Chondrocyte (in vitro differentiated cells): Measurements from ENCODE around the gene SCGB1D1. TPM values are rescaled to one million over a fixed set of nuclear protein-coding genes. Genes with fewer than 3 reads are reported as not detected.

Experiments used
- DNase-seq: peaks from one replicate; pipeline ENCODE4 v3.0.0; 2021; ENCODE audit warnings: mixed read lengths, low spot score
- H3K27ac Mint-ChIP-seq: one replicate; pipeline ENCODE4 v1.8.0; 2021; ENCODE audit warnings: mild to moderate bottlenecking, moderate library complexity, mixed read lengths; ENCODE audit not compliant: unreplicated experiment
- H3K27me3 Mint-ChIP-seq: 2 replicates; pipeline ENCODE4 v1.8.0; 2021; ENCODE audit warnings: low read depth, mixed read lengths
- H3K36me3 Mint-ChIP-seq: 2 replicates; pipeline ENCODE4 v1.8.0; 2021; ENCODE audit warnings: low read depth, mixed read lengths
- H3K4me1 Mint-ChIP-seq: 2 replicates; pipeline ENCODE4 v1.8.0; 2021; ENCODE audit warnings: low read depth, mild to moderate bottlenecking, mixed read lengths
- H3K4me3 Mint-ChIP-seq: one replicate; pipeline ENCODE4 v1.8.0; 2021; ENCODE audit warnings: mild to moderate bottlenecking, moderate library complexity, mixed read lengths; ENCODE audit not compliant: unreplicated experiment
- H3K9me3 Mint-ChIP-seq: 2 replicates; pipeline ENCODE4 v1.8.0; 2021; ENCODE audit warnings: low read depth, mixed read lengths
- total RNA-seq: library from RNA; stranded (reverse); gene quantifications from 3 replicates; pipeline ENCODE4 v1.2.1, GENCODE V29; 2021
- TF ChIP-seq, protein P1 (sequence below): fragments of 200-600 bp; sonication (generic); IDR thresholded peaks from 2 replicates; pipeline ENCODE4 v1.5.0; 2021; ENCODE audit warnings: antibody characterized with exemption, mild to moderate bottlenecking, moderate library complexity

The SCGB1D1 gene
- total RNA-seq, 1 donor from 2014 or later = not detected

DNA sequence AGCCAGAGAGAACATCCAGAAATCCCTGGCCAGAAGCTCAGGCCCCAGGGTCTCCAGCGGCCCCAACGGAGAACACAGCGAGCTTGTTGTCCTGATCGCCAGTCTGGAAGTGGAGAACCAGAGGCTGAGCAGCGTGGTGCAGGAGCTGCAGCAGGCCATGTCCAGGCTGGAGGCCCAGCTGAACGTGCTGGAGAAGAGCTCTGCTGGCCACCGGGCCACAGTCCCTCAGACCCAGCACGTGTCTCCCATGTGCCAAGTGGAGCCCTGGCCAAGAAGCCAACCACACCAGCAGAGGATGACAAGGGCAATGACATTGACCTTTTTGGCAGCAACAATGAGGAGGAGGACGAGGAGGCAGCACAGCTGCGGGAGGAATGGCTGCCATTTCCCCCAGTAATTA lies 20.6 kb upstream of the SCGB1D1 start:
- Mint-ChIP-seq H3K4me3 (no peak overlapping the region), H3K27ac (no peak overlapping the region), H3K36me3 (no peaks in the 10 kb centered on the region), H3K4me1 (peaks cover 4% of the 10 kb centered on the region), H3K9me3 (no peaks in the 10 kb centered on the region), H3K27me3 (peaks cover 63% of the 10 kb centered on the region)
- no peak for DNase-seq
- TF ChIP-seq, protein P1, sequence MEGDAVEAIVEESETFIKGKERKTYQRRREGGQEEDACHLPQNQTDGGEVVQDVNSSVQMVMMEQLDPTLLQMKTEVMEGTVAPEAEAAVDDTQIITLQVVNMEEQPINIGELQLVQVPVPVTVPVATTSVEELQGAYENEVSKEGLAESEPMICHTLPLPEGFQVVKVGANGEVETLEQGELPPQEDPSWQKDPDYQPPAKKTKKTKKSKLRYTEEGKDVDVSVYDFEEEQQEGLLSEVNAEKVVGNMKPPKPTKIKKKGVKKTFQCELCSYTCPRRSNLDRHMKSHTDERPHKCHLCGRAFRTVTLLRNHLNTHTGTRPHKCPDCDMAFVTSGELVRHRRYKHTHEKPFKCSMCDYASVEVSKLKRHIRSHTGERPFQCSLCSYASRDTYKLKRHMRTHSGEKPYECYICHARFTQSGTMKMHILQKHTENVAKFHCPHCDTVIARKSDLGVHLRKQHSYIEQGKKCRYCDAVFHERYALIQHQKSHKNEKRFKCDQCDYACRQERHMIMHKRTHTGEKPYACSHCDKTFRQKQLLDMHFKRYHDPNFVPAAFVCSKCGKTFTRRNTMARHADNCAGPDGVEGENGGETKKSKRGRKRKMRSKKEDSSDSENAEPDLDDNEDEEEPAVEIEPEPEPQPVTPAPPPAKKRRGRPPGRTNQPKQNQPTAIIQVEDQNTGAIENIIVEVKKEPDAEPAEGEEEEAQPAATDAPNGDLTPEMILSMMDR = no peak

GRCh38 chr11:62169935-62170334 lies 20.1 kb upstream of the SCGB1D1 start:
- no peak overlapping the region for H3K4me3 Mint-ChIP-seq
- peaks cover 62% of the 10 kb centered on the region for H3K27me3 Mint-ChIP-seq
- DNase-seq = no peak
- peaks cover 4% of the 10 kb centered on the region for H3K4me1 Mint-ChIP-seq
- TF ChIP-seq, protein P1 = no peak
- no peaks in the 10 kb centered on the region for H3K36me3 Mint-ChIP-seq
- no peak overlapping the region for H3K27ac Mint-ChIP-seq
- H3K9me3 Mint-ChIP-seq = no peaks in the 10 kb centered on the region

DNA sequence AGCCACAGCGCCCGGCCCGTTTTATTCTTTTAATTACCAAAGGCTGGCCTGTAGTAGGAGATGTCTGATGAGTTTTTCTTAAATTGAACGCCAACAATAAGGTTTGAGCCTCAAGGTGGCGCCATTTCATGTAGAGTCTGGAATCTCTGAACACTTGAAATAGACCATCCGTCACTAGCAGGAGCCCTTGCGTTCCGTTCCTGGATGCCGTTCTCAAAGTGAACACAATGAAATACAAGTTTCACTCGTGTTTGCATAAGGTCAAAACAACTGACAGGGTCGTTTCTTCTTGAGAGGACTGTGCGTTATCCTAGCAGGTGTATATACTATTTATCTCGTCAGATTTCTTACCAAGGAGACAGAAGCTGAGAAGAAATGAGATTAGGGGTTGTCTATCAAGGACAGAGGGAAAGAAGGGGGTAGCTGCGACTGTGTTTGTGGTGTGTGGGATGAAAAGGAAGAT lies 18.7 kb upstream of the SCGB1D1 start:
- peaks cover 59% of the 10 kb centered on the region for H3K27me3 Mint-ChIP-seq
- peak overlapping the region; percentile 8 for H3K4me3 Mint-ChIP-seq
- no peak for DNase-seq
- TF ChIP-seq, protein P1 = peak; percentile 81
- no peaks in the 10 kb centered on the region for H3K9me3 Mint-ChIP-seq
- H3K36me3 Mint-ChIP-seq = no peaks in the 10 kb centered on the region
- H3K4me1 Mint-ChIP-seq = peaks cover 4% of the 10 kb centered on the region
- H3K27ac Mint-ChIP-seq = no peak overlapping the region

DNA sequence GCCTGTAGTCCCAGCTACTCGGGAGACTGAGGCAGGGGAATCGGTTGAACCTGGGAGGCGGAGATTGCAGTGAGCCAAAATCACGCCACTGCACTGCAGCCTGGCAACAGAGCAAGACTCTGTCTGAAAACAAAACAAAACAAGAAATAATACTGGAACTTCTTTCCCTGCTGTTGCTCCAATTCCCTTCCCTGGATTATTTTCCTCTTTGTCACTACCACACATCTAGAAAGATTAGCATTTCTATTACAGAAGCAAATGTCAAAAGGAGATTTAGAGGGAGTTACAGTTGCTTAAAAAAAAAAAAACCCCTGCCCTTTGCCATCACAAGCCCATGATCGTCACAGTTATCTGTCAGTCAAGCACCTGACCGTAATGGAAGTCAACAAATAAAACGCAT lies 17.7 kb upstream of the SCGB1D1 start:
- H3K27ac Mint-ChIP-seq = no peak overlapping the region
- H3K4me1 Mint-ChIP-seq = peaks cover 4% of the 10 kb centered on the region
- H3K4me3 Mint-ChIP-seq = no peak overlapping the region
- TF ChIP-seq, protein P1 = no peak
- DNase-seq = no peak
- H3K9me3 Mint-ChIP-seq = no peaks in the 10 kb centered on the region
- H3K27me3 Mint-ChIP-seq = peaks cover 57% of the 10 kb centered on the region
- no peaks in the 10 kb centered on the region for H3K36me3 Mint-ChIP-seq

DNA sequence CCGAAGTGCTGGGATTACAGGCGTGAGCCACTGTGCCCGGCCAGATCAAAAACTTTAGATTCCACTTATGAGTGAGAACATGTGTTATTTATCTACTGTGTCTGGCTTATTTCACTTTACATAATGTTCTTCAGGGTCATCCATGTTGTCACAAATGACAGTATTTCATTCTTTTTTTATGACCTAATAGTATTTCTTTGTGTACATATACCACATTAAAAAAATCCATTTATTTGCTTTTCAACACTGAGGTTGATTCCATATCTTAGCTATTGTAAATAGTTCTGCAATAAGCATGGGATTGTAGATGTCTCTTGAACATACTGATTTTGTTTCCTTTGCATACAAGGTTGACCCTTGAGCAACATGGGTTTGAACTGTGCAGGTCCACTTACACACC lies 13.2 kb upstream of the SCGB1D1 start:
- no peak overlapping the region for H3K27ac Mint-ChIP-seq
- no peak overlapping the region for H3K4me3 Mint-ChIP-seq
- DNase-seq = no peak
- peaks cover 41% of the 10 kb centered on the region for H3K27me3 Mint-ChIP-seq
- no peaks in the 10 kb centered on the region for H3K4me1 Mint-ChIP-seq
- no peaks in the 10 kb centered on the region for H3K36me3 Mint-ChIP-seq
- TF ChIP-seq, protein P1 = no peak
- no peaks in the 10 kb centered on the region for H3K9me3 Mint-ChIP-seq
